GM11168 (cell line): ENCODE measurements around the gene RNF207.

Source experiments
- in situ Hi-C: fragments of 300-500 bp; cut with MboI; formaldehyde crosslinking; loops from one replicate; pipeline ENCODE4 v1.12.0; 2022; ENCODE audit warnings: low sequenced_read_pairs; ENCODE audit not compliant: unreplicated experiment

Gene RNF207

GRCh38 chr1:6174621-6175410 lies 31.1 kb upstream of the RNF207 start:
- in situ Hi-C loops: no loop called here

GRCh38 chr1:6175411-6175828 lies 30.5 kb upstream of the RNF207 start:
- in situ Hi-C loops: no loop called here

- in situ Hi-C loops: no loop called here
These were observed 29.1 kb upstream of the RNF207 start for GRCh38 chr1:6176779-6177178.

- in situ Hi-C loops: no loop called here
These were observed 28.1 kb upstream of the RNF207 start for GRCh38 chr1:6177681-6178380.

GRCh38 chr1:6178751-6179563 lies 27.0 kb upstream of the RNF207 start:
- in situ Hi-C loops: no loop called here

- in situ Hi-C loops: no loop called here
These were observed 26.2 kb upstream of the RNF207 start for GRCh38 chr1:6179564-6180175.

GRCh38 chr1:6180268-6180706 lies 25.6 kb upstream of the RNF207 start, which contains the start of gene CHD5:
Gene CHD5 (minus strand): TSS chr1:6180321. CDS start chr1:6180023, 298 bp downstream.
- in situ Hi-C loops: no loop called here

- in situ Hi-C loops: no loop called here
These were observed 25.1 kb upstream of the RNF207 start for GRCh38 chr1:6180707-6181311.

- in situ Hi-C loops: no loop called here
These were observed 24.6 kb upstream of the RNF207 start for GRCh38 chr1:6181347-6181770.

GRCh38 chr1:6183520-6183989 lies 22.4 kb upstream of the RNF207 start:
- in situ Hi-C loops: no loop called here

- in situ Hi-C loops: no loop called here
These were observed 21.7 kb upstream of the RNF207 start for GRCh38 chr1:6184083-6184783.

GRCh38 chr1:6185151-6185550 lies 20.8 kb upstream of the RNF207 start:
- in situ Hi-C loops: no loop called here

- in situ Hi-C loops: no loop called here
These were observed 20.1 kb upstream of the RNF207 start for GRCh38 chr1:6185635-6186382.

- in situ Hi-C loops: no loop called here
These were observed 17.5 kb upstream of the RNF207 start for GRCh38 chr1:6188466-6188865.

GRCh38 chr1:6191968-6192367 lies 14.0 kb upstream of the RNF207 start:
- in situ Hi-C loops: no loop called here

GRCh38 chr1:6197746-6198427 lies 8.0 kb upstream of the RNF207 start:
- in situ Hi-C loops: no loop called here

- in situ Hi-C loops: no loop called here
These were observed 7.1 kb upstream of the RNF207 start for GRCh38 chr1:6198646-6199297.
